Stomach (tissue), 9 donors: ENCODE measurements around the gene ATP23. TPM values are rescaled to one million over a fixed set of nuclear protein-coding genes. Genes with fewer than 3 reads are reported as not detected.

Experiments used
- DNase-seq, 2 donors: peaks; one replicate each; pipeline versions ENCODE4 v3.0.0 to v3.0.0-alpha.2; 2013 to 2019
- H3K27ac ChIP-seq, 5 donors: fragments of 200-600 bp in 4 of 5; sonication (generic) in 4 of 5; one replicate each; pipeline ENCODE4 v1.5.1; 2013 to 2019; ENCODE audit warnings: mild to moderate bottlenecking in 1 of 5, moderate library complexity in 1 of 5
- H3K27me3 ChIP-seq, 3 donors: fragments of 200-600 bp; sonication (generic); one replicate each; pipeline ENCODE4 v1.5.1; 2017 to 2019; ENCODE audit warnings: mixed run types in 1 of 3
- H3K36me3 ChIP-seq, 4 donors: fragments of 200-600 bp; sonication (generic); 1 replicate in 3 of 4; 2 replicates in 1 of 4; pipeline ENCODE4 v1.5.1; 2016 to 2019
- H3K4me1 ChIP-seq, 4 donors: fragments of 200-600 bp; sonication (generic); one replicate each; pipeline ENCODE4 v1.5.1; 2016 to 2019
- H3K4me3 ChIP-seq, 4 donors: fragments of 200-600 bp; sonication (generic) in 3 of 4; one replicate each; pipeline ENCODE4 v1.5.1; 2016 to 2019; ENCODE audit warnings: mild to moderate bottlenecking in 1 of 4
- H3K9me3 ChIP-seq, 4 donors: fragments of 200-600 bp; sonication (generic); one replicate each; pipeline ENCODE4 v1.5.1; 2016 to 2019
- EP300 ChIP-seq: sonication (generic); formaldehyde crosslinking; IDR thresholded peaks from one replicate; pipeline ENCODE4 v1.6.1; 2017; ENCODE audit warnings: antibody characterized with exemption
- POLR2A ChIP-seq, 4 donors: fragments of 450-650 bp; IDR thresholded peaks; one replicate each; pipeline ENCODE4 v1.6.1; 2016; ENCODE audit warnings: antibody characterized with exemption in 4 of 4, control low read depth in 2 of 4, mild to moderate bottlenecking in 1 of 4, moderate library complexity in 1 of 4
- POLR2AphosphoS5 ChIP-seq, 3 donors: sonication (generic); formaldehyde crosslinking; IDR thresholded peaks; one replicate each; pipeline ENCODE4 v1.6.1; 2016; ENCODE audit warnings: antibody characterized with exemption in 3 of 3
- WGBS, 5 donors: extraction: QIAGEN DNeasy Blood & Tissue Kit in 3 of 5; methylation state at CpG; one replicate each; pipeline versions ENCODE4 v1.1.5 to v1.1.7; 2013 to 2018; 5-methylcytosine and 5-hydroxymethylcytosine counted together
- intact Hi-C: fragments of 100-400 bp; cut with DNase I; formaldehyde crosslinking; loops from one replicate; pipeline ENCODE4 v1.15.1; 2023; ENCODE audit warnings: low total_unique reads
- polyA plus RNA-seq, 3 donors: library from polyadenylated mRNA; stranded (reverse); fragments of 200-250 nt; gene quantifications; one replicate each; pipeline ENCODE4 v1.2.3, GENCODE V29; 2013
- total RNA-seq, 5 donors: library from RNA; depleted of rRNA; stranded (reverse); fragments of >200 nt; gene quantifications; one replicate each; pipeline versions ENCODE4 v1.1.0 to v1.2.3, GENCODE V29; 2014 to 2016
- TF ChIP-seq, protein P1 (sequence below), 7 experiments: fragments of 450-650 bp in 4 of 7; fragments of 200-600 bp in 3 of 7; sonication (generic) in 3 of 7; IDR thresholded peaks; one replicate each; pipeline ENCODE4 v1.5.1; 2016 to 2019; ENCODE audit warnings: antibody characterized with exemption in 7 of 7, control low read depth in 2 of 7, mild to moderate bottlenecking in 1 of 7
- donor health status: healthy with polysubstance abuse.
- donor health status: Bipolar disorder and iron deficiency.
- donor health status: healthy.

Gene ATP23
- total and polyA plus RNA-seq, 8 donors: 4.1 to 18.0 (median 6.9) TPM

DNA sequence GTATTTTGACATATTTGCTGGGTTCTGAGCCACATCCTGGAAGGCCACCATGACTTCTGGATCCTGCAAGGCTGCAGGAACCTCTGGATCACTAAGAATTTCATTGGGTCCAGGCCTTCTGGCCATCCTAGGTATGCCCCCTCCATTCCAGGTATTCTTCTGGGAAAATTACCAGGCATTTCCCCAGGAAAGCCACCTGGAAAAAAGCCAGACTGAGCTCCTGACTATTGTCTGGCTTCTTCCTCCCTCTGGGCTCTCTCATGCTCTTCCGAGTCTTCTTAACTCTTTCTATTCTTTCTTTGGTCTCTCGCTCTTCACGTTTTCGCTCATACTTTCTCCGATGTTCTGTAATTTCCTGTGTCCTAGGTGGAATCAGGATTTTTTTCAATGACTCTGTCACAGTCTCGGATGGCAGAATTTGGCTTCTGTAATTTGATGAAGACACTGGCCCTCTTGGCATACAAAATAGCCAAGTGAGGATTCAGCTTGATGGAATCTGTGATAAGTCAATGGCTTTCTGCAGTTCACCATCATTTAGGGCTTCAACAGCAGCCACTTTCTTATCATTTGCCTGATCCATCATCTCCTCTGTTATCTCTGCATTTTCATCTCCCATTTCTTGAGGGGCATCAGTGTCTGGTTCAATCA lies 42.6 kb downstream of the ATP23 start:
- Histone ChIP-seq H3K27ac (no peak overlapping the region), H3K4me1 (peaks cover 0 to 6% (median 0%) of the 10 kb centered on the region in 4 donors), H3K4me3 (no peak overlapping the region), H3K36me3 (no peaks in the 10 kb centered on the region), H3K27me3 (no peaks in the 10 kb centered on the region), H3K9me3 (no peaks in the 10 kb centered on the region)
- no peak for DNase-seq
- intact Hi-C loops: no loop called here
- TF ChIP-seq EP300 (no peak), POLR2A (IDR thresholded peaks at IDR 0.05) (no peak), POLR2AphosphoS5 (IDR thresholded peaks at IDR 0.05) (no peak)
- TF ChIP-seq, protein P1, sequence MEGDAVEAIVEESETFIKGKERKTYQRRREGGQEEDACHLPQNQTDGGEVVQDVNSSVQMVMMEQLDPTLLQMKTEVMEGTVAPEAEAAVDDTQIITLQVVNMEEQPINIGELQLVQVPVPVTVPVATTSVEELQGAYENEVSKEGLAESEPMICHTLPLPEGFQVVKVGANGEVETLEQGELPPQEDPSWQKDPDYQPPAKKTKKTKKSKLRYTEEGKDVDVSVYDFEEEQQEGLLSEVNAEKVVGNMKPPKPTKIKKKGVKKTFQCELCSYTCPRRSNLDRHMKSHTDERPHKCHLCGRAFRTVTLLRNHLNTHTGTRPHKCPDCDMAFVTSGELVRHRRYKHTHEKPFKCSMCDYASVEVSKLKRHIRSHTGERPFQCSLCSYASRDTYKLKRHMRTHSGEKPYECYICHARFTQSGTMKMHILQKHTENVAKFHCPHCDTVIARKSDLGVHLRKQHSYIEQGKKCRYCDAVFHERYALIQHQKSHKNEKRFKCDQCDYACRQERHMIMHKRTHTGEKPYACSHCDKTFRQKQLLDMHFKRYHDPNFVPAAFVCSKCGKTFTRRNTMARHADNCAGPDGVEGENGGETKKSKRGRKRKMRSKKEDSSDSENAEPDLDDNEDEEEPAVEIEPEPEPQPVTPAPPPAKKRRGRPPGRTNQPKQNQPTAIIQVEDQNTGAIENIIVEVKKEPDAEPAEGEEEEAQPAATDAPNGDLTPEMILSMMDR (IDR thresholded peaks at IDR 0.05): no peak
- WGBS, 5 donors: 83 to 96% (median 89%) methylated on average over 6 of the region's 6 CpGs

DNA sequence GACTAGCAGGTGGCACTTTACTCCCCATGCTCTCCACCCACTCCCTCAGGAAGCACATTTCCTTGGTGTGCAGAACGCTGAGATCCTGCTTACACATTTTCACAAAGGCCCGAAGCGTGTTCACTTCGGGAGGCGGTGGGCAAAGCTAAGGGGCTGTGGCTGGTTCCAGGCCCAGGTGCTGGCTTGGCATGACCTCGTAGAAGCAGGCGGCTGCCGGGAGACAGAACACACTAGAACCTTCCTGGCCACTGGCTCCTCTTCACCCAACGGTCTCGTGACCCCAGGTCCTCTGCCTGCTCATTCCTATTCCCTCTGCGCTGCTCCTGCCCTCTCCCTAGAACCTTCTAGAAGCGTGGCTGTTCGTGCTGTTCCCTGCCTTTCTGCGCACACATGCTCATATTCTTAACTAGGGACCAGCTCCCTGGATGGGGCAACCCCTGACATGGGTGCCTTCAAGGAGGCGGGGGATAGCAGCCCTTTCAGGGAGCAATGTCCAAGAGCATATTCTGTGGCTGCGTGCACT lies 43.3 kb downstream of the ATP23 start:
- Histone ChIP-seq H3K27me3 (no peaks in the 10 kb centered on the region), H3K9me3 (no peaks in the 10 kb centered on the region), H3K27ac (no peak overlapping the region), H3K36me3 (no peaks in the 10 kb centered on the region), H3K4me3 (no peak overlapping the region), H3K4me1 (peaks cover 0 to 6% (median 0%) of the 10 kb centered on the region in 4 donors)
- intact Hi-C loops: no loop called here
- no peak for TF ChIP-seq POLR2AphosphoS5 (IDR thresholded peaks at IDR 0.05)
- TF ChIP-seq POLR2A (IDR thresholded peaks at IDR 0.05): no peak
- no peak for TF ChIP-seq EP300
- TF ChIP-seq, protein P1 (IDR thresholded peaks at IDR 0.05): no peak
- DNase-seq: no peak
- WGBS, 5 donors: 78 to 91% (median 84%) methylated on average over 16 of the region's 16 CpGs

DNA sequence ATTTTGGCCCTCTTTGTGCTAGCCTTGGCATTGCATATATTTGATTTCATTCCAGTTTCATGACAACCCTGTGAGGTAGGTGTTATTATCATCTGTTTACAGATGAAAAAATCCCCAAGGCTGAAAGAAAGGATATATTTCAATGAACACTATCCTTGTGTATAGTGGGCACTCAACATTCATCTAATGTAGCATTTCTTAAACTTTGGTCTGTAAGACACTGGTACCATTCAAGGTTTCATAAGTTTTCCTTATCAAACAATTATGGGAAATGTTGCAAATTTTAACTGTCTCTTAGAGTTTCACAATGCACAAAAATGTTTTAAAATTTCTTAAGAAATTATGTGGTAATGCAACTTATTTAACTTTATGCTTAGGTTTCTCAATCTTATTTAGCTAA lies 44.3 kb downstream of the ATP23 start:
- H3K9me3 ChIP-seq: no peaks in the 10 kb centered on the region
- no peaks in the 10 kb centered on the region for H3K27me3 ChIP-seq
- no peaks in the 10 kb centered on the region for H3K36me3 ChIP-seq
- intact Hi-C loops: no loop called here
- H3K4me1 ChIP-seq: peaks cover 0 to 6% (median 2%) of the 10 kb centered on the region in 4 donors
- DNase-seq: no peak
- TF ChIP-seq POLR2AphosphoS5 (IDR thresholded peaks at IDR 0.05): no peak
- no peak for TF ChIP-seq POLR2A (IDR thresholded peaks at IDR 0.05)
- TF ChIP-seq EP300: no peak
- TF ChIP-seq, protein P1 (IDR thresholded peaks at IDR 0.05): no peak
- no peak overlapping the region for H3K4me3 ChIP-seq
- no peak overlapping the region for H3K27ac ChIP-seq

DNA sequence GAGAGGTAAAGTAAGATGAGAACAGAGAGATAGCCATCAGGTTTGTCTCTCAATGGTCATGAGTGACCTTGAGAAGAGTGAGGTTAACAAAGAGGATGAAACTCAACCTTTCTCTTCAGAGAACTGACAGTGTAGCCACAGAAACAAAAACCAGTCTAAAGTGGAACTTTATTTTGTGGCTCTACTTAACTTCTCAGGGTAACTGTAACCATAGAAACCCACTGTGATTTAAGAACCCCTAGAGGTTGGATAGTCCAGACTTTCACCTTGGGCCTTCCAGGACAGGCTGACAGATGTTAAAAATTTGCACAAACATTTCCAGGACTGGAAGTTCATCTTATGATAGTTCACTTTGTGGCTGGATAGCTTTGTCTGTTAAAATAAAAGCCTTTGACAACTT lies 48.5 kb downstream of the ATP23 start:
- peaks cover 0 to 4% (median 0%) of the 10 kb centered on the region in 4 donors for H3K4me1 ChIP-seq
- DNase-seq: no peak
- H3K9me3 ChIP-seq: no peaks in the 10 kb centered on the region
- no peak overlapping the region for H3K4me3 ChIP-seq
- no peaks in the 10 kb centered on the region for H3K36me3 ChIP-seq
- no peak overlapping the region for H3K27ac ChIP-seq
- TF ChIP-seq POLR2AphosphoS5 (IDR thresholded peaks at IDR 0.05): no peak
- no peak for TF ChIP-seq POLR2A (IDR thresholded peaks at IDR 0.05)
- TF ChIP-seq, protein P1 (IDR thresholded peaks at IDR 0.05): no peak
- TF ChIP-seq EP300: no peak
- H3K27me3 ChIP-seq: no peaks in the 10 kb centered on the region
- intact Hi-C loops: no loop called here
